Suprapubic skin (tissue), 4 donors: ENCODE results near the gene BCAS1.

Experiments used
- EP300 ChIP-seq: sonication (generic); formaldehyde crosslinking; IDR thresholded peaks from one replicate; pipeline ENCODE4 v1.6.1; 2017; ENCODE audit warnings: antibody characterized with exemption
- POLR2AphosphoS5 ChIP-seq, 3 donors: sonication (generic); formaldehyde crosslinking; IDR thresholded peaks; one replicate each; pipeline ENCODE4 v1.6.1; 2017; ENCODE audit warnings: antibody characterized with exemption in 3 of 3
- TF ChIP-seq, protein P1 (sequence below), 2 donors: fragments of 200-600 bp in 1 of 2; fragments of 450-650 bp in 1 of 2; sonication (generic) in 1 of 2; IDR thresholded peaks; one replicate each; pipeline ENCODE4 v1.5.1; 2016 to 2019; ENCODE audit warnings: antibody characterized with exemption in 2 of 2, mild to moderate bottlenecking in 1 of 2, moderate library complexity in 1 of 2

DNA sequence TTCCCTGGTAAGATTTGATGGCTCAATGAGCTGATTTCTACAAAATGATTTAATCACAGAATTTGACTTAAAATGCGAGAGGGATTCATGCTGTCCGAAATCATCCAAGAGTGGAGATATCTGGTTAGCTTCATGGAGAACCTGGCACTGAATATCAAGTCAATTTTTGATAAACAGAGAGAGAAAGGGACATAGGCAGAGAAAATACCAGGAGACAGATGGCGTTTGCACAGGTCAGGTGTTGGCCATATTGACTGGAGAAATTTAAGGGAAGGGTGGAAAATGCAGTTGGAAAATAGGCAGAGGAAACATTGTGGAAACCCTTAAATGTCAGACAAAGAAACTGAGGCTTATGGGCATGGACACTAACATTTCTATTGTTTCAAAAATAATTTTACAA is 47.0 kb downstream of the BCAS1 start:
- TF ChIP-seq, protein P1, sequence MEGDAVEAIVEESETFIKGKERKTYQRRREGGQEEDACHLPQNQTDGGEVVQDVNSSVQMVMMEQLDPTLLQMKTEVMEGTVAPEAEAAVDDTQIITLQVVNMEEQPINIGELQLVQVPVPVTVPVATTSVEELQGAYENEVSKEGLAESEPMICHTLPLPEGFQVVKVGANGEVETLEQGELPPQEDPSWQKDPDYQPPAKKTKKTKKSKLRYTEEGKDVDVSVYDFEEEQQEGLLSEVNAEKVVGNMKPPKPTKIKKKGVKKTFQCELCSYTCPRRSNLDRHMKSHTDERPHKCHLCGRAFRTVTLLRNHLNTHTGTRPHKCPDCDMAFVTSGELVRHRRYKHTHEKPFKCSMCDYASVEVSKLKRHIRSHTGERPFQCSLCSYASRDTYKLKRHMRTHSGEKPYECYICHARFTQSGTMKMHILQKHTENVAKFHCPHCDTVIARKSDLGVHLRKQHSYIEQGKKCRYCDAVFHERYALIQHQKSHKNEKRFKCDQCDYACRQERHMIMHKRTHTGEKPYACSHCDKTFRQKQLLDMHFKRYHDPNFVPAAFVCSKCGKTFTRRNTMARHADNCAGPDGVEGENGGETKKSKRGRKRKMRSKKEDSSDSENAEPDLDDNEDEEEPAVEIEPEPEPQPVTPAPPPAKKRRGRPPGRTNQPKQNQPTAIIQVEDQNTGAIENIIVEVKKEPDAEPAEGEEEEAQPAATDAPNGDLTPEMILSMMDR (IDR thresholded peaks at IDR 0.05) = no peak
- no peak for TF ChIP-seq POLR2AphosphoS5 (IDR thresholded peaks at IDR 0.05)
- no peak for TF ChIP-seq EP300
